Thymus (tissue), 11 donors: ENCODE data around the gene LETM1. TPM values are rescaled to one million over a fixed set of nuclear protein-coding genes. Genes with fewer than 3 reads are reported as not detected.

Experiments used
- DNase-seq, 9 donors: peaks; one replicate each; pipeline ENCODE4 v3.0.0-alpha.2; 2013; ENCODE audit warnings: low spot score in 9 of 9, low read depth in 6 of 9, missing footprints in 1 of 9
- H3K27ac ChIP-seq, 2 donors: one replicate each; pipeline ENCODE4 v1.5.1; 2013; ENCODE audit warnings: control low read depth in 1 of 2, low read depth in 1 of 2, low read length in 1 of 2, mild to moderate bottlenecking in 1 of 2, moderate library complexity in 1 of 2
- H3K27me3 ChIP-seq, 2 donors: one replicate each; pipeline ENCODE4 v1.5.1; 2013; ENCODE audit warnings: low read length in 1 of 2; ENCODE audit not compliant: control insufficient read depth in 2 of 2, insufficient read depth in 1 of 2
- H3K36me3 ChIP-seq, 2 donors: one replicate each; pipeline ENCODE4 v1.5.1; 2013; ENCODE audit warnings: low read length in 1 of 2, mild to moderate bottlenecking in 1 of 2, moderate library complexity in 1 of 2; ENCODE audit not compliant: control insufficient read depth in 2 of 2, insufficient read depth in 2 of 2
- H3K4me1 ChIP-seq, 2 donors: one replicate each; pipeline ENCODE4 v1.5.1; 2013; ENCODE audit warnings: low read length in 2 of 2; ENCODE audit not compliant: control insufficient read depth in 2 of 2, insufficient read depth in 2 of 2
- H3K4me3 ChIP-seq, 2 donors: one replicate each; pipeline ENCODE4 v1.5.1; 2013; ENCODE audit warnings: low read length in 2 of 2, control low read depth in 1 of 2, mild to moderate bottlenecking in 1 of 2
- H3K9me3 ChIP-seq, 2 donors: one replicate each; pipeline ENCODE4 v1.5.1; 2013; ENCODE audit warnings: low read length in 1 of 2, mild to moderate bottlenecking in 1 of 2; ENCODE audit not compliant: control insufficient read depth in 2 of 2, insufficient read depth in 1 of 2
- WGBS: extraction: QIAGEN DNeasy Blood & Tissue Kit; methylation state at CpG from one replicate; pipeline ENCODE4 v1.1.7; 2013; 5-methylcytosine and 5-hydroxymethylcytosine counted together
- polyA plus RNA-seq: library from polyadenylated mRNA; stranded (reverse); fragments of 200-250 nt; gene quantifications from one replicate; pipeline ENCODE4 v1.2.3, GENCODE V29; 2013
- total RNA-seq: library from RNA; stranded (reverse); fragments of 120-200 nt; gene quantifications from one replicate; pipeline ENCODE4 v1.2.4, GENCODE V29; 2013
- donor health status: healthy.

LETM1 gene
- total and polyA plus RNA-seq, 2 donors = 16.8 to 68.3 TPM

- Histone ChIP-seq H3K4me3 (no peak overlapping the region), H3K9me3 (peaks cover 0 to 4% of the 10 kb centered on the region in 2 donors), H3K36me3 (peaks cover 0 to 38% of the 10 kb centered on the region in 2 donors), H3K27me3 (no peaks in the 10 kb centered on the region), H3K27ac (peak overlapping the region in 1 of 2 donors; percentile 5), H3K4me1 (peaks cover 0 to 44% of the 10 kb centered on the region in 2 donors)
- DNase-seq = no peak
- 91% methylated on average over 1 of the region's 1 CpG for WGBS
Observed at GRCh38 chr4:1882850-1883271, 26.9 kb upstream of the LETM1 start.

- DNase-seq = no peak
- H3K27ac ChIP-seq = peak overlapping the region in 1 of 2 donors; percentile 7
- H3K9me3 ChIP-seq = peaks cover 0 to 4% of the 10 kb centered on the region in 2 donors
- WGBS = 98% methylated on average over 1 of the region's 1 CpG
- peaks cover 0 to 46% of the 10 kb centered on the region in 2 donors for H3K36me3 ChIP-seq
- H3K4me1 ChIP-seq = peaks cover 0 to 46% of the 10 kb centered on the region in 2 donors
- no peaks in the 10 kb centered on the region for H3K27me3 ChIP-seq
- no peak overlapping the region for H3K4me3 ChIP-seq
Observed at GRCh38 chr4:1880332-1880731, 24.4 kb upstream of the LETM1 start.

GRCh38 chr4:1879485-1879884, 23.5 kb upstream of the LETM1 start:
- no peak for DNase-seq
- Histone ChIP-seq H3K36me3 (peaks cover 0 to 46% of the 10 kb centered on the region in 2 donors), H3K27me3 (no peaks in the 10 kb centered on the region), H3K27ac (peak overlapping the region in 1 of 2 donors; percentile 37), H3K4me3 (no peak overlapping the region), H3K4me1 (peaks cover 0 to 50% of the 10 kb centered on the region in 2 donors), H3K9me3 (peaks cover 0 to 4% of the 10 kb centered on the region in 2 donors)
- WGBS = 92% methylated on average over 4 of the region's 4 CpGs

GRCh38 chr4:1874201-1874600, 18.2 kb upstream of the LETM1 start:
- Histone ChIP-seq H3K27me3 (no peaks in the 10 kb centered on the region), H3K36me3 (peaks cover 0 to 17% of the 10 kb centered on the region in 2 donors), H3K4me1 (peaks cover 22 to 65% of the 10 kb centered on the region in 2 donors), H3K27ac (peak overlapping the region; percentile 27 to 43), H3K9me3 (peaks cover 0 to 3% of the 10 kb centered on the region in 2 donors), H3K4me3 (no peak overlapping the region)
- no peak for DNase-seq
- WGBS = 95% methylated on average over 3 of the region's 3 CpGs

GRCh38 chr4:1873776-1874175, 17.8 kb upstream of the LETM1 start:
- H3K4me3 ChIP-seq = peak overlapping the region; percentile 9 to 68
- H3K4me1 ChIP-seq = peaks cover 24 to 67% of the 10 kb centered on the region in 2 donors
- peaks cover 0 to 14% of the 10 kb centered on the region in 2 donors for H3K36me3 ChIP-seq
- no peak for DNase-seq
- WGBS = 63% methylated on average over 3 of the region's 3 CpGs
- peak overlapping the region in 1 of 2 donors; percentile 93 for H3K27ac ChIP-seq
- H3K9me3 ChIP-seq = peaks cover 0 to 3% of the 10 kb centered on the region in 2 donors
- H3K27me3 ChIP-seq = no peaks in the 10 kb centered on the region

- Histone ChIP-seq H3K36me3 (peaks cover 0 to 9% of the 10 kb centered on the region in 2 donors), H3K27ac (peak overlapping the region; percentile 55 to 93), H3K4me1 (peaks cover 26 to 67% of the 10 kb centered on the region in 2 donors), H3K4me3 (peak overlapping the region; percentile 68 to 97), H3K27me3 (no peaks in the 10 kb centered on the region), H3K9me3 (peaks cover 0 to 3% of the 10 kb centered on the region in 2 donors)
- peak in 1 of 9 donors; percentile 47 for DNase-seq
- 78% methylated on average over 4 of the region's 4 CpGs for WGBS
Observed at GRCh38 chr4:1873291-1873690, 17.3 kb upstream of the LETM1 start.

- DNase-seq = peak in 3 of 9 donors; percentile 40 to 83 (median 60)
- H3K9me3 ChIP-seq = peaks cover 0 to 3% of the 10 kb centered on the region in 2 donors
- no peaks in the 10 kb centered on the region for H3K27me3 ChIP-seq
- H3K4me3 ChIP-seq = peak overlapping the region; percentile 68 to 97
- H3K27ac ChIP-seq = peak overlapping the region; percentile 48 to 93
- WGBS = 10% methylated on average over 3 of the region's 3 CpGs
- H3K36me3 ChIP-seq = peaks cover 0 to 9% of the 10 kb centered on the region in 2 donors
- peaks cover 26 to 69% of the 10 kb centered on the region in 2 donors for H3K4me1 ChIP-seq
Observed at GRCh38 chr4:1872870-1873269, 16.9 kb upstream of the LETM1 start.

- DNase-seq = no peak
Observed at GRCh38 chr4:1871471-1872021, 15.6 kb upstream of the LETM1 start.

GRCh38 chr4:1870578-1871443, 14.9 kb upstream of the LETM1 start, which contains the start of gene NSD2:
NSD2 (plus strand) TSS chr4:1871393; CDS start chr4:1900655, 29,262 bp downstream.
- H3K4me3 ChIP-seq = peak within 1 kb of the TSS; percentile 68 to 97
- H3K27me3 ChIP-seq = no peaks in the 10 kb centered on the region
- peaks cover 0 to 3% of the 10 kb centered on the region in 2 donors for H3K9me3 ChIP-seq
- peaks cover 37 to 69% of the 10 kb centered on the region in 2 donors for H3K4me1 ChIP-seq
- DNase-seq = peak in 8 of 9 donors; percentile 80 to 95 (median 89)
- peak within 1 kb of the TSS; percentile 94 to 99 for H3K27ac ChIP-seq
- no peaks in the 10 kb centered on the region for H3K36me3 ChIP-seq
- under 1% methylated on average over 155 of the region's 155 CpGs for WGBS

More at GRCh38 chr4:1871471-1872021, 15.6 kb upstream of the LETM1 start:
- Histone ChIP-seq H3K36me3 (no peaks in the 10 kb centered on the region), H3K4me3 (peak overlapping the region; percentile 68 to 97), H3K9me3 (peaks cover 0 to 3% of the 10 kb centered on the region in 2 donors), H3K27ac (peak overlapping the region; percentile 93 to 94), H3K4me1 (peaks cover 29 to 69% of the 10 kb centered on the region in 2 donors), H3K27me3 (no peaks in the 10 kb centered on the region)
- WGBS = under 1% methylated on average over 79 of the region's 79 CpGs
